ENCODE data around the gene UQCRHL.
"Not testable (repeated sequence)": the region's sequence is repeated elsewhere in the genome, so short reads cannot be mapped to it uniquely, and the experiment has no call there.

Gene UQCRHL

GRCh38 chr1:15807549-15807948, at the start of gene UQCRHL:
UQCRHL (minus strand) TSS chr1:15807649; CDS start chr1:15807649, 0 bp downstream.
- H3K27me3 ChIP-seq (ENCODE audit: insufficient read depth, low read length); H3K9me3 ChIP-seq (ENCODE audit: insufficient read depth, low read depth, low read length); H3K27ac ChIP-seq (ENCODE audit: low read length); H3K4me1 ChIP-seq (ENCODE audit: insufficient read depth, low read length); H3K9ac ChIP-seq (ENCODE audit: low read depth, low read length); H3K4me3 ChIP-seq (ENCODE audit: low read length); H3K36me3 ChIP-seq (ENCODE audit: insufficient read depth, low read depth, low read length): not testable (repeated sequence)

- Histone ChIP-seq H3K4me1 (ENCODE audit: insufficient read depth, low read length) (peaks cover 3% of the 10 kb centered on the region; the same call in 1 of the 2 replicates), H3K27ac (ENCODE audit: low read length) (no peak overlapping the region), H3K9me3 (ENCODE audit: insufficient read depth, low read depth, low read length) (no peaks in the 10 kb centered on the region)
Observed at GRCh38 chr1:15856888-15857287, 49.4 kb upstream of the UQCRHL start.

GRCh38 chr1:15852828-15853302, 45.4 kb upstream of the UQCRHL start:
- H3K27me3 ChIP-seq (ENCODE audit: insufficient read depth, low read length): no peaks in the 10 kb centered on the region; the same call in 1 of the 2 replicates
- H3K4me1 ChIP-seq (ENCODE audit: insufficient read depth, low read length): peaks cover 13% of the 10 kb centered on the region
- no peak overlapping the region for H3K27ac ChIP-seq (ENCODE audit: low read length)
- H3K9ac ChIP-seq (ENCODE audit: low read depth, low read length): no peak overlapping the region
- no peaks in the 10 kb centered on the region for H3K36me3 ChIP-seq (ENCODE audit: insufficient read depth, low read depth, low read length)
- no peak overlapping the region for H3K4me3 ChIP-seq (ENCODE audit: low read length)
- no peaks in the 10 kb centered on the region for H3K9me3 ChIP-seq (ENCODE audit: insufficient read depth, low read depth, low read length)

More at GRCh38 chr1:15856888-15857287, 49.4 kb upstream of the UQCRHL start:
- no peaks in the 10 kb centered on the region for H3K27me3 ChIP-seq (ENCODE audit: insufficient read depth, low read length)
- no peak overlapping the region for H3K4me3 ChIP-seq (ENCODE audit: low read length)
- H3K36me3 ChIP-seq (ENCODE audit: insufficient read depth, low read depth, low read length): no peaks in the 10 kb centered on the region
- H3K9ac ChIP-seq (ENCODE audit: low read depth, low read length): no peak overlapping the region

- H3K36me3 ChIP-seq (ENCODE audit: insufficient read depth, low read depth, low read length): no peaks in the 10 kb centered on the region
- peaks cover 13% of the 10 kb centered on the region for H3K4me1 ChIP-seq (ENCODE audit: insufficient read depth, low read length)
- H3K9ac ChIP-seq (ENCODE audit: low read depth, low read length): no peak overlapping the region
- no peak overlapping the region for H3K4me3 ChIP-seq (ENCODE audit: low read length)
- no peak overlapping the region for H3K27ac ChIP-seq (ENCODE audit: low read length)
- H3K27me3 ChIP-seq (ENCODE audit: insufficient read depth, low read length): no peaks in the 10 kb centered on the region; the same call in 1 of the 2 replicates
- no peaks in the 10 kb centered on the region for H3K9me3 ChIP-seq (ENCODE audit: insufficient read depth, low read depth, low read length)
Observed at GRCh38 chr1:15852036-15852827, 44.8 kb upstream of the UQCRHL start.

- Histone ChIP-seq H3K9me3 (ENCODE audit: insufficient read depth, low read depth, low read length) (no peaks in the 10 kb centered on the region), H3K4me3 (ENCODE audit: low read length) (peak overlapping the region; percentile 27; the same call in 1 of the 2 replicates), H3K9ac (ENCODE audit: low read depth, low read length) (0 out of 2 replicates have a peak overlapping the region, but pooled peaks have one; percentile 97), H3K4me1 (ENCODE audit: insufficient read depth, low read length) (peaks cover 13% of the 10 kb centered on the region), H3K27ac (ENCODE audit: low read length) (no peak overlapping the region), H3K27me3 (ENCODE audit: insufficient read depth, low read length) (no peaks in the 10 kb centered on the region; the same call in 1 of the 2 replicates), H3K36me3 (ENCODE audit: insufficient read depth, low read depth, low read length) (no peaks in the 10 kb centered on the region)
Observed at GRCh38 chr1:15851210-15852035, 44.0 kb upstream of the UQCRHL start.

GRCh38 chr1:15850471-15851001, 43.1 kb upstream of the UQCRHL start:
- H3K27ac ChIP-seq (ENCODE audit: low read length): peak overlapping the region; percentile 44
- H3K9me3 ChIP-seq (ENCODE audit: insufficient read depth, low read depth, low read length): no peaks in the 10 kb centered on the region
- no peaks in the 10 kb centered on the region for H3K36me3 ChIP-seq (ENCODE audit: insufficient read depth, low read depth, low read length)
- peaks cover 13% of the 10 kb centered on the region for H3K4me1 ChIP-seq (ENCODE audit: insufficient read depth, low read length)
- peak overlapping the region; percentile 97; the same call in 1 of the 2 replicates for H3K9ac ChIP-seq (ENCODE audit: low read depth, low read length)
- peak overlapping the region; percentile 91 for H3K4me3 ChIP-seq (ENCODE audit: low read length)
- no peaks in the 10 kb centered on the region; the same call in 1 of the 2 replicates for H3K27me3 ChIP-seq (ENCODE audit: insufficient read depth, low read length)

GRCh38 chr1:15849775-15850324, 42.4 kb upstream of the UQCRHL start:
- H3K4me3 ChIP-seq (ENCODE audit: low read length): peak overlapping the region; percentile 91
- H3K27me3 ChIP-seq (ENCODE audit: insufficient read depth, low read length): no peaks in the 10 kb centered on the region; the same call in 1 of the 2 replicates
- peak overlapping the region; percentile 86 for H3K27ac ChIP-seq (ENCODE audit: low read length)
- H3K9me3 ChIP-seq (ENCODE audit: insufficient read depth, low read depth, low read length): no peaks in the 10 kb centered on the region
- H3K9ac ChIP-seq (ENCODE audit: low read depth, low read length): peak overlapping the region; percentile 97
- H3K36me3 ChIP-seq (ENCODE audit: insufficient read depth, low read depth, low read length): no peaks in the 10 kb centered on the region
- peaks cover 13% of the 10 kb centered on the region for H3K4me1 ChIP-seq (ENCODE audit: insufficient read depth, low read length)

- Histone ChIP-seq H3K9ac (ENCODE audit: low read depth, low read length) (peak overlapping the region; percentile 97), H3K27ac (ENCODE audit: low read length) (peak overlapping the region; percentile 86), H3K4me1 (ENCODE audit: insufficient read depth, low read length) (peaks cover 13% of the 10 kb centered on the region), H3K36me3 (ENCODE audit: insufficient read depth, low read depth, low read length) (no peaks in the 10 kb centered on the region), H3K4me3 (ENCODE audit: low read length) (peak overlapping the region; percentile 91), H3K9me3 (ENCODE audit: insufficient read depth, low read depth, low read length) (no peaks in the 10 kb centered on the region), H3K27me3 (ENCODE audit: insufficient read depth, low read length) (no peaks in the 10 kb centered on the region; the same call in 1 of the 2 replicates)
Observed at GRCh38 chr1:15848929-15849774, 41.7 kb upstream of the UQCRHL start.

GRCh38 chr1:15848143-15848928, 40.9 kb upstream of the UQCRHL start:
- H3K27me3 ChIP-seq (ENCODE audit: insufficient read depth, low read length): no peaks in the 10 kb centered on the region; the same call in 1 of the 2 replicates
- H3K27ac ChIP-seq (ENCODE audit: low read length): no peak overlapping the region
- H3K9ac ChIP-seq (ENCODE audit: low read depth, low read length): peak overlapping the region; percentile 97
- H3K9me3 ChIP-seq (ENCODE audit: insufficient read depth, low read depth, low read length): no peaks in the 10 kb centered on the region
- H3K36me3 ChIP-seq (ENCODE audit: insufficient read depth, low read depth, low read length): no peaks in the 10 kb centered on the region
- H3K4me1 ChIP-seq (ENCODE audit: insufficient read depth, low read length): peaks cover 16% of the 10 kb centered on the region
- H3K4me3 ChIP-seq (ENCODE audit: low read length): peak overlapping the region; percentile 91

GRCh38 chr1:15847893-15848142, 40.4 kb upstream of the UQCRHL start:
- no peaks in the 10 kb centered on the region for H3K36me3 ChIP-seq (ENCODE audit: insufficient read depth, low read depth, low read length)
- H3K27me3 ChIP-seq (ENCODE audit: insufficient read depth, low read length): no peaks in the 10 kb centered on the region; the same call in 1 of the 2 replicates
- no peaks in the 10 kb centered on the region for H3K9me3 ChIP-seq (ENCODE audit: insufficient read depth, low read depth, low read length)
- H3K4me3 ChIP-seq (ENCODE audit: low read length): peak overlapping the region; percentile 91
- H3K27ac ChIP-seq (ENCODE audit: low read length): no peak overlapping the region
- H3K4me1 ChIP-seq (ENCODE audit: insufficient read depth, low read length): peaks cover 16% of the 10 kb centered on the region
- peak overlapping the region; percentile 97; the same call in 1 of the 2 replicates for H3K9ac ChIP-seq (ENCODE audit: low read depth, low read length)

Data from iPS-20b (cell line).